Anterior cingulate cortex (tissue), 58 donors: Measurements from ENCODE around the gene CRYGS.
"Not testable (repeated sequence)": the region's sequence is repeated elsewhere in the genome, so short reads cannot be mapped to it uniquely, and the experiment has no call there.

Experiments used
- DNase-seq, 58 donors: peaks; one replicate each; lab custom pipeline; 2025; lab: John Stamatoyannopoulos, UW

CRYGS gene

GRCh38 chr3:186564586-186564985 is 20.4 kb upstream of the CRYGS start:
- no peak for DNase-seq

- no peak for DNase-seq
Observed at GRCh38 chr3:186552408-186553031, 8.3 kb upstream of the CRYGS start.

GRCh38 chr3:186551387-186551786 is 7.2 kb upstream of the CRYGS start:
- DNase-seq = no peak

GRCh38 chr3:186549497-186549896 is 5.3 kb upstream of the CRYGS start:
- no peak for DNase-seq

- DNase-seq = no peak
Observed at GRCh38 chr3:186540835-186541226, 3.3 kb downstream of the CRYGS start.

GRCh38 chr3:186540221-186540834 is 3.9 kb downstream of the CRYGS start:
- DNase-seq = peak in 53 of 58 donors; percentile 6 to 84 (median 50)

- DNase-seq = no peak
Observed at GRCh38 chr3:186538779-186539178, 5.4 kb downstream of the CRYGS start.

GRCh38 chr3:186536883-186537844 is 7.0 kb downstream of the CRYGS start:
- DNase-seq = peak in 3 of 58 donors; percentile 7 to 25 (median 16)

- no peak for DNase-seq
Observed at GRCh38 chr3:186534113-186534669, 10.0 kb downstream of the CRYGS start.

- no peak for DNase-seq
Observed at GRCh38 chr3:186532598-186533072, 11.5 kb downstream of the CRYGS start.

GRCh38 chr3:186531694-186532093 is 12.5 kb downstream of the CRYGS start:
- not testable (repeated sequence) for DNase-seq

- no peak for DNase-seq
Observed at GRCh38 chr3:186530415-186530814, 13.8 kb downstream of the CRYGS start.

- peak in 14 of 58 donors; percentile 8 to 66 (median 28) for DNase-seq
Observed at GRCh38 chr3:186529201-186529999, 14.8 kb downstream of the CRYGS start.

GRCh38 chr3:186526256-186526606 is 17.9 kb downstream of the CRYGS start:
- no peak for DNase-seq

- DNase-seq = no peak
Observed at GRCh38 chr3:186525369-186526255, 18.6 kb downstream of the CRYGS start.

GRCh38 chr3:186524616-186525015 is 19.6 kb downstream of the CRYGS start:
- no peak for DNase-seq

GRCh38 chr3:186523434-186523833 is 20.7 kb downstream of the CRYGS start:
- DNase-seq = no peak

GRCh38 chr3:186523022-186523421 is 21.2 kb downstream of the CRYGS start:
- DNase-seq = no peak
